NB4 (cell line): ENCODE data around the gene SCT.

Source experiments
- DNase-seq: peaks from one replicate; pipeline ENCODE4 v3.0.0; 2010; ENCODE audit warnings: low read depth
- H3K4me3 ChIP-seq: one replicate; pipeline ENCODE4 v1.5.1; 2011; ENCODE audit warnings: mild to moderate bottlenecking, low read depth, low read length, moderate library complexity
- CTCF ChIP-seq: IDR thresholded peaks from one replicate; pipeline ENCODE4 v1.5.1; 2012; ENCODE audit warnings: low read depth, low read length
- MYC ChIP-seq: IDR thresholded peaks from 2 replicates; pipeline ENCODE4 v1.6.1; 2011; ENCODE audit warnings: low read depth, low read length
- POLR2A ChIP-seq: IDR thresholded peaks from 2 replicates; pipeline ENCODE4 v1.6.1; 2011; ENCODE audit warnings: mild to moderate bottlenecking; ENCODE audit not compliant: insufficient read length; ENCODE audit errors: extremely low read depth
- TF ChIP-seq, protein P1 (sequence below): IDR thresholded peaks from 2 replicates; pipeline ENCODE4 v1.6.1; 2011; ENCODE audit warnings: low read depth, low read length

Gene SCT

GRCh38 chr11:587978-588380, 39.0 kb downstream of the SCT start:
- H3K4me3 ChIP-seq, result no peak overlapping the region
- peak; percentile 60 for TF ChIP-seq MYC
- no peak for TF ChIP-seq CTCF
- TF ChIP-seq, protein P1, sequence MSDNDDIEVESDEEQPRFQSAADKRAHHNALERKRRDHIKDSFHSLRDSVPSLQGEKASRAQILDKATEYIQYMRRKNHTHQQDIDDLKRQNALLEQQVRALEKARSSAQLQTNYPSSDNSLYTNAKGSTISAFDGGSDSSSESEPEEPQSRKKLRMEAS, result peak; percentile 71
- TF ChIP-seq POLR2A, result no peak
- peak; percentile 93 for DNase-seq

DNA sequence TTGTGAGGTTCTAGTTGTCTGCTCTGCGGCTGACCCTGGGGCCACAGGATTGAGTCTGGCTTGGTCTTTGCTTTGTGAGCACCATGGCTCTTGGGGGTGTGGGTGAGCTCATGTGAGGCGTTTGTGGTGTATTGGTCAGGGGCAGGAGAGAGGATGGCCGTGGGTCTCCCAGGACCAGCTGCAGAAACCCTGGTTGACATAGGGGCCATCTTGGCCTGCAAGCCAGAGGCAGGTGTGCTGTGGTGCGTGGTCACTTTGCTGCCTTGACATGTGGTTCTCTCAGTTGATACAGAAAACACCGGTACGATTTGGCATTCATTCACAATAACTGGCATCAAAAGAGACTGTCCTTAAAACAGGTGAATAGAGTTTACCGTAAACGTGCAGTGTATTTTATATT, 39.4 kb downstream of the SCT start:
- no peak overlapping the region for H3K4me3 ChIP-seq
- no peak for DNase-seq
- TF ChIP-seq CTCF (no peak), MYC (no peak), POLR2A (no peak)
- TF ChIP-seq, protein P1, result no peak

DNA sequence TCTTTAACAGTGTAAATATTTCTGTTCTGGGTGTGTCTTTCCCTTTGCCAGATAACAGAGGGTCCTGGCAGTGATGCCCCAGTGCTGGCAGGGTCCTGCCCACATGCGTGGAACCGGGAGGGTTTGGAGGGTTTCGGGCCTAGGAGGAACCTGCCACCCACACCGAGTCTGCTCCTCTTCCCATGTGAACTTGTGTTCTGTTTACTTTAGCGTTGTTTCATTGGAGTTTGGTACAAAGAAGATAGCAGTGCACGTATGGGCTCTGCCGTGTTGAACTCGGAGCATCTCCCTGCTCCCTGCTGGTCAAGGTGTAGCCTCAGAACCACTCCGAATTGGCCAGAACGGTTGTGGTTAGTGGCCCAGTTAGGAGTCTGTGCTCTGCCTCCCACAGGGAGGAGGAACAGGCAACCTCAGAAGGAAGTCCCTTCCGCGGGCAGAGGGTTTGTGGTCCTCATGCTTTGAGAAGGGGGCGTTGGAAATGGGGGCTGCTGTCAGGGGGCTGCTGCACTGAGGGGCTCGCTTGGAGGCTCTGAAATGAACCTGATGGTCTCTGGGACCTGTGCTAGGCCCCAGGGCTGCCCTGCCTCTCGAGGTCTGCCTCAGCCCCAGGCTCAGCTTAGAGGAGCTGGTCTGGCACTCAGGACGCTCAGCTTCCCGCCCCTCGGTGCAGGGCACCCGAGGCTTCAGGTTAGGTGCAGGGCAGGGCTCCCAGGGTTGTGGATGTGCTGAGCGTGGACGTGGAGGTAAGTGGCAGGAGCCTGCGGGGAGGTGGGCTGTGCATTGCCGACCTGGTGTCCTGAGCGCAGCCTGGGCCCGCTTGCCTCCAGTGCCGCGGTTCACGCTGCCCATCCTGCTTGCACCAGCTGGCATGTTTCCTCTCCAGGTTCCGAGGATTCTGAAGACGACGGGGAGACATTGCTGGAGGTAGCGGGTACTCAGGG, 40.3 kb downstream of the SCT start:
- DNase-seq, result no peak
- no peak overlapping the region for H3K4me3 ChIP-seq
- TF ChIP-seq, protein P1, result no peak

- no peak overlapping the region for H3K4me3 ChIP-seq
- TF ChIP-seq CTCF, result no peak
- TF ChIP-seq MYC, result no peak
- no peak for TF ChIP-seq POLR2A
- TF ChIP-seq, protein P1, result no peak
- no peak for DNase-seq
Observed at GRCh38 chr11:584287-584686, 42.7 kb downstream of the SCT start.

- no peak overlapping the region for H3K4me3 ChIP-seq
- no peak for DNase-seq
- TF ChIP-seq CTCF, result no peak
- TF ChIP-seq, protein P1, result no peak
Observed at GRCh38 chr11:581752-582151, 45.2 kb downstream of the SCT start.

GRCh38 chr11:581342-581741, 45.6 kb downstream of the SCT start:
- TF ChIP-seq POLR2A, result no peak
- H3K4me3 ChIP-seq, result no peak overlapping the region
- DNase-seq, result no peak
